Glutamatergic neuron (in vitro differentiated cells): Measurements from ENCODE around the gene TRIO. TPM values are rescaled to one million over a fixed set of nuclear protein-coding genes. Genes with fewer than 3 reads are reported as not detected.

ENCODE experiments used
- DNase-seq: peaks from one replicate; pipeline ENCODE4 v3.0.0; 2022
- H3K27ac Mint-ChIP-seq: one replicate; pipeline ENCODE4 v1.8.0; 2020; ENCODE audit warnings: mild to moderate bottlenecking, mixed read lengths, inconsistent platforms; ENCODE audit not compliant: unreplicated experiment
- H3K27me3 Mint-ChIP-seq: one replicate; pipeline ENCODE4 v1.8.0; 2020; ENCODE audit warnings: mild to moderate bottlenecking, moderate library complexity, mixed read lengths, inconsistent platforms; ENCODE audit not compliant: unreplicated experiment
- H3K36me3 Mint-ChIP-seq: one replicate; pipeline ENCODE4 v1.8.0; 2020; ENCODE audit warnings: mild to moderate bottlenecking, mixed read lengths, inconsistent platforms; ENCODE audit not compliant: unreplicated experiment
- H3K4me1 Mint-ChIP-seq: one replicate; pipeline ENCODE4 v1.8.0; 2020; ENCODE audit warnings: mild to moderate bottlenecking, low read depth, mixed read lengths, inconsistent platforms; ENCODE audit not compliant: unreplicated experiment
- H3K4me3 Mint-ChIP-seq: one replicate; pipeline ENCODE4 v1.8.0; 2020; ENCODE audit warnings: mild to moderate bottlenecking, mixed read lengths, inconsistent platforms; ENCODE audit not compliant: unreplicated experiment
- H3K9me3 Mint-ChIP-seq: one replicate; pipeline ENCODE4 v1.8.0; 2020; ENCODE audit warnings: mild to moderate bottlenecking, moderate library complexity, mixed read lengths, inconsistent platforms; ENCODE audit not compliant: unreplicated experiment
- total RNA-seq: library from RNA; stranded (reverse); fragmentation: NEBNext Ultra II Directional; extraction: Animal tissue kit (Norgen Biotek cat#: 25700); gene quantifications from one replicate; pipeline ENCODE4 v1.2.1, GENCODE V29; 2021; ENCODE audit not compliant: unreplicated experiment
- TF ChIP-seq, protein P1 (sequence below): fragments of 200-600 bp; sonication (generic); IDR thresholded peaks from one replicate; pipeline ENCODE4 v1.5.0; 2021; ENCODE audit not compliant: partially characterized antibody, unreplicated experiment

TRIO gene
- total RNA-seq, 1 donor from 2014 or later, result 281 TPM

DNA sequence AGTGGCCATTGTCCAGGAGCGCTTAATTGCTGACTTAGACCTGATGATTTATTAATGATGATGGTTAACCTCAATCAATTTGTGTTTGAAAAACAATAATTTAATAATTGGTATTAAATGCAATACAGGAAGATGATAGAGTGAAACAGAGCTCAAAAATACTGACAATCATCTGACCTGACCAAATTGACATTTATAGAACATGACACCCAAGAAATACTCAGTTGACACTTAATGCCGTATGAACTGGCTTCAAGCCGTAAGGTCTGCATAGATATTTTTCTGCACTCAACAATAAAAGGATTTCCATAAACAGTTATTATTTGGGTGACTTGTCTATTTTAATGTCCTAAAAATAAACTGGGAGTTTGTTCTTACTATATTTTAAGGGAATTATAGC is 159.2 kb downstream of the TRIO start:
- no peak overlapping the region for H3K4me3 Mint-ChIP-seq
- TF ChIP-seq, protein P1, sequence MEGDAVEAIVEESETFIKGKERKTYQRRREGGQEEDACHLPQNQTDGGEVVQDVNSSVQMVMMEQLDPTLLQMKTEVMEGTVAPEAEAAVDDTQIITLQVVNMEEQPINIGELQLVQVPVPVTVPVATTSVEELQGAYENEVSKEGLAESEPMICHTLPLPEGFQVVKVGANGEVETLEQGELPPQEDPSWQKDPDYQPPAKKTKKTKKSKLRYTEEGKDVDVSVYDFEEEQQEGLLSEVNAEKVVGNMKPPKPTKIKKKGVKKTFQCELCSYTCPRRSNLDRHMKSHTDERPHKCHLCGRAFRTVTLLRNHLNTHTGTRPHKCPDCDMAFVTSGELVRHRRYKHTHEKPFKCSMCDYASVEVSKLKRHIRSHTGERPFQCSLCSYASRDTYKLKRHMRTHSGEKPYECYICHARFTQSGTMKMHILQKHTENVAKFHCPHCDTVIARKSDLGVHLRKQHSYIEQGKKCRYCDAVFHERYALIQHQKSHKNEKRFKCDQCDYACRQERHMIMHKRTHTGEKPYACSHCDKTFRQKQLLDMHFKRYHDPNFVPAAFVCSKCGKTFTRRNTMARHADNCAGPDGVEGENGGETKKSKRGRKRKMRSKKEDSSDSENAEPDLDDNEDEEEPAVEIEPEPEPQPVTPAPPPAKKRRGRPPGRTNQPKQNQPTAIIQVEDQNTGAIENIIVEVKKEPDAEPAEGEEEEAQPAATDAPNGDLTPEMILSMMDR, result no peak
- H3K36me3 Mint-ChIP-seq, result no peaks in the 10 kb centered on the region
- H3K9me3 Mint-ChIP-seq, result peaks cover 7% of the 10 kb centered on the region
- no peak for DNase-seq
- no peak overlapping the region for H3K27ac Mint-ChIP-seq
- H3K4me1 Mint-ChIP-seq, result peaks cover 11% of the 10 kb centered on the region
- peaks cover 6% of the 10 kb centered on the region for H3K27me3 Mint-ChIP-seq

DNA sequence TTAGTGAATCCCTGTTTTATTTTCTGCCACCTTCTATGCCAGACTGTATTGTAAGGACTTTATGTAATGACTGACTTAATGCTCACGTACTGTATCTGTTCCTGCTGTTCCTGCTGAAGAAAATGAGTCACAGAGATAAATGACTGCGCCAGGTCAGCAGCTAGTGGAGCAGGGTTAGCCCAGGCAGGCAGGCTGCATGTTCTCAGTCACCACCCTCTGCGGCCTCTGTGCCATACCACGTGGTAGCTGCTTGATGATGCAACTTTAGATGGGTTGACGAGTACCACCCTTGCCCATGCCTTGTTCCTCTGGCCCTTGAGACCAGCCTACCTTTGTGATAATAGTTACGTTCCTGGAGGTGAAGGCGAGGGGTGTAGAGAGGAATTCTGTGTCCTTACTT is 161.9 kb downstream of the TRIO start:
- TF ChIP-seq, protein P1, result no peak
- Mint-ChIP-seq H3K27ac (no peak overlapping the region), H3K27me3 (peaks cover 12% of the 10 kb centered on the region), H3K4me1 (peaks cover 7% of the 10 kb centered on the region), H3K4me3 (no peak overlapping the region), H3K9me3 (peaks cover 9% of the 10 kb centered on the region), H3K36me3 (peaks cover 5% of the 10 kb centered on the region)
- DNase-seq, result no peak

DNA sequence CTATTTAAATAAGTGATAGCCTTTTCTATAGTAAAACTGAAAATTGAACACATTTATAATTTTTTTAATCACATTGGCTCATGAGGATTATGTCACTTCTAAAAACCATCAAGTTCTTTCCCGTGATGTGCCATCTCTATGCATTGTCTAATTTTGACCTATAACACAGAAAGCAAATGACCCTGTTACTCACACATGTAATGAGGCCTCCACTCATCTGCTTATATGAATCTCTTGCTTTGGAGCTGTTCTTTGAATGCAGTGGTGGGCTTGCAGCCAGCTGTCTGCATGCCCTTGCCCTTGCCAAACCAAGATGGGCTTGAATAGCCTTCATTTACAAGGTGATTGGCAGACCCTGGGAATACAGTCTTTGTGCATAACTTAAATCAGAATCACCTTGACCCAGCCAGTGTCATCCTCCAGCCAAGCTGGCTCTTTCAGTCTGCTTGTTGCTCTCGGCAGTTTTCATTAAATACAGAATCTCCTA is 163.2 kb downstream of the TRIO start:
- Mint-ChIP-seq H3K27me3 (peaks cover 10% of the 10 kb centered on the region), H3K27ac (no peak overlapping the region), H3K4me3 (no peak overlapping the region), H3K36me3 (peaks cover 5% of the 10 kb centered on the region), H3K4me1 (peaks cover under 1% of the 10 kb centered on the region), H3K9me3 (peaks cover 10% of the 10 kb centered on the region)
- TF ChIP-seq, protein P1, result no peak
- DNase-seq, result no peak

DNA sequence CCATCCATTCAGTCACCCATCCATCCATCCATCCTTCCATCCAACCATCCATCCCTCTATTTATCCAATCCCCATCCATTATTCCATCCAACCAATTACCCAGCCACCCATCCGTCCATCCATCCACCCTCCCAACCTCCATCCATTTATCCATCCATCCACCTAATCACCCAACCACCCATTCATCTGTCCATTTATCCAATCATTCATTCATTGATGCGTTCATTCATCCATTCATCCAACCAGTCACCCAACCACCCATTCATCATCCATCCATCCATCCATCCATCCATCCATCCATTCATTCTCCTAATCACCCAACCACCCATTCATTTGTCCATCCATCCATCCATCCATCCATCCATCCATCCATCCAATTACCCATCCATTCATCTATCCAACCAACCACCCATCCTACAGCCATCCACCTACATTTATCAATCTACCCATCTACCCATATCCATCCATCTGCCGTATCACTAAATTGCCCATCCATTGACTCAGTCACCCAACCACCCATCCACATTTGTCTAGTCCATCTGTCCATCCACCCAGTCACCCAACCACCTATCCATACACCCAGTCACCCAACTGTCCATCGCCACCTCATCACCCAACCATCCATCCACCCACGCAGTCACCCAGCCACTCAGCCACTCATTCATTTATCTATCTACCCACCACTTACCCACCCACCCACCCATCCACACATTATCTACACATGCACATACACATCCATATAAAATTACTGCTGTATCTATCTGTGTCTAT is 165.4 kb downstream of the TRIO start:
- Mint-ChIP-seq H3K4me3 (no peak overlapping the region), H3K27me3 (peaks cover 6% of the 10 kb centered on the region), H3K36me3 (peaks cover 5% of the 10 kb centered on the region), H3K4me1 (peaks cover under 1% of the 10 kb centered on the region), H3K27ac (no peak overlapping the region), H3K9me3 (peaks cover 6% of the 10 kb centered on the region)
- DNase-seq, result no peak
- TF ChIP-seq, protein P1, result no peak

DNA sequence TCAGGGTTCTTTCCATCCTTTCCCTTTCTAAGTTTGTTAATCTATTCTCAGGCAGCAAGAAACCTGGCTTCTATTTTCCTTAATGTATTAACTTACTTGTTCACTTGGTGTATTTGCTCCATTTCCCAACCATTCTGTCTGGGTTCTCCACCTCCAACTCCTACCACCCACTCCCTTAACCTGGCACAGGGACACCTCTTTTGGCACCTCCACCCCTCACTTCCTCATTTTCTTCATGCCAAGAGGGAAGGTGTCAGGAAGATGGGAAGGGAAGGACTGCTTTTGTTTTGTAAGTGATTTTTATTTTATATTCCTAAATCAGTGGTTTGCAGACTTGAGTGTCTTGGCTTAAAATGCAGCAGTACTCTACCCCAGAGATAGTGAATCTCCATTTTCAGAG is 166.1 kb downstream of the TRIO start:
- no peak for DNase-seq
- Mint-ChIP-seq H3K9me3 (peaks cover 6% of the 10 kb centered on the region), H3K27ac (no peak overlapping the region), H3K4me1 (peaks cover 3% of the 10 kb centered on the region), H3K27me3 (peaks cover 6% of the 10 kb centered on the region), H3K36me3 (peaks cover 5% of the 10 kb centered on the region), H3K4me3 (no peak overlapping the region)
- TF ChIP-seq, protein P1, result no peak
